HG03060 (cell line): ENCODE results near the gene NR5A2.

ENCODE experiments used
- ATAC-seq: cut with Tn5 transposase; IDR thresholded peaks from one replicate; pipeline ENCODE4 v1.9.1; 2021; ENCODE audit warnings: low read depth, moderate number of reproducible peaks; ENCODE audit not compliant: unreplicated experiment

The NR5A2 gene

GRCh38 chr1:200027264-200027823 lies at the start of gene NR5A2:
NR5A2 (plus strand) TSS chr1:200027710; CDS start chr1:200027848, 138 bp downstream.
- ATAC-seq, result no peak

GRCh38 chr1:199978408-199978940 lies 49.0 kb upstream of the NR5A2 start:
- no peak for ATAC-seq

- ATAC-seq, result no peak
These were observed 48.4 kb upstream of the NR5A2 start for GRCh38 chr1:199979071-199979470.

GRCh38 chr1:199981584-199981983 lies 45.9 kb upstream of the NR5A2 start:
- ATAC-seq, result no peak

- ATAC-seq, result no peak
These were observed 44.9 kb upstream of the NR5A2 start for GRCh38 chr1:199982606-199983005.

- ATAC-seq, result no peak
These were observed 44.0 kb upstream of the NR5A2 start for GRCh38 chr1:199983531-199983930.

- no peak for ATAC-seq
These were observed 32.3 kb upstream of the NR5A2 start for GRCh38 chr1:199995096-199995685.

- ATAC-seq, result no peak
These were observed 22.3 kb upstream of the NR5A2 start for GRCh38 chr1:200005165-200005564.

GRCh38 chr1:200006711-200007110 lies 20.8 kb upstream of the NR5A2 start:
- ATAC-seq, result no peak

- ATAC-seq, result no peak
These were observed 11.7 kb upstream of the NR5A2 start for GRCh38 chr1:200015811-200016210.

- ATAC-seq, result no peak
These were observed 5.8 kb upstream of the NR5A2 start for GRCh38 chr1:200021577-200022238.

- no peak for ATAC-seq
These were observed 5.2 kb upstream of the NR5A2 start for GRCh38 chr1:200022239-200022804.

GRCh38 chr1:200028586-200029034 lies 1.1 kb downstream of the NR5A2 start:
- no peak for ATAC-seq

- no peak for ATAC-seq
These were observed 1.7 kb downstream of the NR5A2 start for GRCh38 chr1:200029035-200029821.

- ATAC-seq, result no peak
These were observed 2.3 kb downstream of the NR5A2 start for GRCh38 chr1:200029822-200030152.

- ATAC-seq, result no peak
These were observed 3.3 kb downstream of the NR5A2 start for GRCh38 chr1:200030791-200031190.

- ATAC-seq, result no peak
These were observed 6.2 kb downstream of the NR5A2 start for GRCh38 chr1:200033511-200034261.

- ATAC-seq, result no peak
These were observed 6.7 kb downstream of the NR5A2 start for GRCh38 chr1:200034262-200034557.

- no peak for ATAC-seq
These were observed 7.4 kb downstream of the NR5A2 start for GRCh38 chr1:200034761-200035396.
